ENCODE data around the gene RASGRP1. TPM values are rescaled to one million over a fixed set of nuclear protein-coding genes. Genes with fewer than 3 reads are reported as not detected.
A peak's percentile ranks its signal among the peaks of the same experiment; 100 is the strongest.

Gene RASGRP1
- total RNA-seq, 1 donor from 2014 or later: 110 TPM

GRCh38 chr15:38528294-38528693, 36.3 kb downstream of the RASGRP1 start:
- intact Hi-C loops (cut with micrococcal nuclease): loop anchor here (5.0 kb wide), 1 partner anchor 41 kb away; no protein-coding TSS in a partner anchor
- H3K4me1 Mint-ChIP-seq (ENCODE audit: low read depth): peaks cover 89% of the 10 kb centered on the region
- peak overlapping the region; percentile 73 for H3K27ac Mint-ChIP-seq
- H3K27me3 Mint-ChIP-seq (ENCODE audit: insufficient read depth): no peaks in the 10 kb centered on the region
- no peak for DNase-seq (ENCODE audit: low spot score)
- H3K4me3 Mint-ChIP-seq: no peak overlapping the region
- H3K36me3 Mint-ChIP-seq (ENCODE audit: low read depth): peaks cover 63% of the 10 kb centered on the region
- H3K9me3 Mint-ChIP-seq: no peaks in the 10 kb centered on the region

DNA sequence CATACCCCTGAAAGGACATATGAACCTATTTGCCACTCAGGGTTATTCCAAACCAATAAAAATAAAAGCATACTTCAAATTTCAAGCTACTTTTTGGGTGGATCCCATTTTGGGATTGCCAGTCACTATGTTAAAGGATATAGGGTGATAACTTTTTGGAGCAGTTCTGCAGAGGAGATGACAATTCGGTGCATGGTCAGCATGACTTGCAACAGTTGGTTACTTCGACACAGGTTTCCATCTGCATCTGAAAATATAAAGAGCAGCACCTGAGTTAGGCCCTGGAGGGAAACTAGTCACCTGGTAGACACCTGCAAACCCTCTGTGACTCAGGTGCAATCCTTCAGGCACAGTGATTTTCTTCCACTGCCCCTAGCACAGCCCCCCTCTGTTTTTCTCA, 38.5 kb downstream of the RASGRP1 start:
- Mint-ChIP-seq H3K36me3 (ENCODE audit: low read depth) (peaks cover 62% of the 10 kb centered on the region), H3K27ac (no peak overlapping the region), H3K4me1 (ENCODE audit: low read depth) (peaks cover 82% of the 10 kb centered on the region), H3K9me3 (no peaks in the 10 kb centered on the region), H3K27me3 (ENCODE audit: insufficient read depth) (no peaks in the 10 kb centered on the region), H3K4me3 (no peak overlapping the region)
- intact Hi-C loops (cut with micrococcal nuclease): loop anchor here (5.0 kb wide), 1 partner anchor 39 kb away; no protein-coding TSS in a partner anchor
- DNase-seq (ENCODE audit: low spot score): no peak

- H3K27me3 Mint-ChIP-seq (ENCODE audit: insufficient read depth): no peaks in the 10 kb centered on the region
- intact Hi-C loops (cut with micrococcal nuclease): loop anchor here (5.0 kb wide), 1 partner anchor 38 kb away; no protein-coding TSS in a partner anchor
- no peak overlapping the region for H3K4me3 Mint-ChIP-seq
- H3K9me3 Mint-ChIP-seq: no peaks in the 10 kb centered on the region
- peak overlapping the region; percentile 18 for H3K27ac Mint-ChIP-seq
- no peak for DNase-seq (ENCODE audit: low spot score)
- H3K36me3 Mint-ChIP-seq (ENCODE audit: low read depth): peaks cover 58% of the 10 kb centered on the region
- H3K4me1 Mint-ChIP-seq (ENCODE audit: low read depth): peaks cover 75% of the 10 kb centered on the region
Observed at GRCh38 chr15:38525489-38525888, 39.1 kb downstream of the RASGRP1 start.

GRCh38 chr15:38524156-38524555, 40.5 kb downstream of the RASGRP1 start:
- no peaks in the 10 kb centered on the region for H3K27me3 Mint-ChIP-seq (ENCODE audit: insufficient read depth)
- intact Hi-C loops (cut with micrococcal nuclease): loop anchor here (5.0 kb wide), 1 partner anchor 33 kb away; no protein-coding TSS in a partner anchor
- peaks cover 63% of the 10 kb centered on the region for H3K4me1 Mint-ChIP-seq (ENCODE audit: low read depth)
- H3K27ac Mint-ChIP-seq: peak overlapping the region; percentile 59
- no peaks in the 10 kb centered on the region for H3K9me3 Mint-ChIP-seq
- H3K36me3 Mint-ChIP-seq (ENCODE audit: low read depth): peaks cover 58% of the 10 kb centered on the region
- DNase-seq (ENCODE audit: low spot score): no peak
- no peak overlapping the region for H3K4me3 Mint-ChIP-seq

- peaks cover 53% of the 10 kb centered on the region for H3K36me3 Mint-ChIP-seq (ENCODE audit: low read depth)
- H3K27ac Mint-ChIP-seq: peak overlapping the region; percentile 49
- no peak overlapping the region for H3K4me3 Mint-ChIP-seq
- intact Hi-C loops (cut with micrococcal nuclease): loop anchor here (5.0 kb wide), 1 partner anchor 34 kb away; no protein-coding TSS in a partner anchor
- no peak for DNase-seq (ENCODE audit: low spot score)
- H3K9me3 Mint-ChIP-seq: no peaks in the 10 kb centered on the region
- no peaks in the 10 kb centered on the region for H3K27me3 Mint-ChIP-seq (ENCODE audit: insufficient read depth)
- peaks cover 58% of the 10 kb centered on the region for H3K4me1 Mint-ChIP-seq (ENCODE audit: low read depth)
Observed at GRCh38 chr15:38522922-38523321, 41.7 kb downstream of the RASGRP1 start.

DNA sequence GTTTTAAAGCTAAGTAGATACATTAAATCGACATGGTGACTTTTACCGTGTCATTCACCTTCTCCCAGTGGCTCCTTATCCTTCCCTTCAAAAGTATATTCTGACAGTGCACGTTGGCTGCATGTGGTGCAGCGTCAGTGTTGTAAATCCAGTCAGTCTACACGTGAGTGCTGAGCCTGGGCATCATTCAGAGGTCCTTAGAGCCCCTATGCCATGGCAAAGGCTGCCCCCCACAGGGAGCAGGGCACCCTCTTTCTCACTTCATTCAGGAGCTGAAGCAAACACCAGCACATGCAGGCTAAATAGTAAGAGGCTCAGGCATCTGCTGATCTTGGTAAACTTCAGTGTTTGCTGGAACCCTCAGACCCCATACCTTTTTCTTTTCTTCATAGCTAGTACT, 43.3 kb downstream of the RASGRP1 start:
- H3K36me3 Mint-ChIP-seq (ENCODE audit: low read depth): peaks cover 52% of the 10 kb centered on the region
- intact Hi-C loops (cut with micrococcal nuclease): loop anchor here (5.0 kb wide), 1 partner anchor 36 kb away; no protein-coding TSS in a partner anchor
- no peaks in the 10 kb centered on the region for H3K9me3 Mint-ChIP-seq
- no peak overlapping the region for H3K27ac Mint-ChIP-seq
- H3K4me3 Mint-ChIP-seq: no peak overlapping the region
- no peaks in the 10 kb centered on the region for H3K27me3 Mint-ChIP-seq (ENCODE audit: insufficient read depth)
- DNase-seq (ENCODE audit: low spot score): no peak
- peaks cover 51% of the 10 kb centered on the region for H3K4me1 Mint-ChIP-seq (ENCODE audit: low read depth)

- Mint-ChIP-seq H3K4me3 (no peak overlapping the region), H3K9me3 (no peaks in the 10 kb centered on the region), H3K4me1 (ENCODE audit: low read depth) (peaks cover 47% of the 10 kb centered on the region), H3K36me3 (ENCODE audit: low read depth) (peaks cover 52% of the 10 kb centered on the region), H3K27me3 (ENCODE audit: insufficient read depth) (no peaks in the 10 kb centered on the region), H3K27ac (no peak overlapping the region)
- intact Hi-C loops (cut with micrococcal nuclease): loop anchor here (5.0 kb wide), 1 partner anchor 37 kb away; no protein-coding TSS in a partner anchor
- DNase-seq (ENCODE audit: low spot score): no peak
Observed at GRCh38 chr15:38520035-38520434, 44.6 kb downstream of the RASGRP1 start.

- Mint-ChIP-seq H3K27me3 (ENCODE audit: insufficient read depth) (no peaks in the 10 kb centered on the region), H3K27ac (peak overlapping the region; percentile 76), H3K4me1 (ENCODE audit: low read depth) (peaks cover 48% of the 10 kb centered on the region), H3K9me3 (no peaks in the 10 kb centered on the region), H3K36me3 (ENCODE audit: low read depth) (peaks cover 57% of the 10 kb centered on the region), H3K4me3 (no peak overlapping the region)
- intact Hi-C loops (cut with micrococcal nuclease): no loop called here
- DNase-seq (ENCODE audit: low spot score): no peak
Observed at GRCh38 chr15:38518084-38518483, 46.5 kb downstream of the RASGRP1 start.

GRCh38 chr15:38517312-38517975, 47.2 kb downstream of the RASGRP1 start:
- intact Hi-C loops (cut with micrococcal nuclease): no loop called here
- H3K9me3 Mint-ChIP-seq: no peaks in the 10 kb centered on the region
- H3K4me3 Mint-ChIP-seq: no peak overlapping the region
- H3K36me3 Mint-ChIP-seq (ENCODE audit: low read depth): peaks cover 56% of the 10 kb centered on the region
- DNase-seq (ENCODE audit: low spot score): no peak
- H3K27ac Mint-ChIP-seq: no peak overlapping the region
- no peaks in the 10 kb centered on the region for H3K27me3 Mint-ChIP-seq (ENCODE audit: insufficient read depth)
- H3K4me1 Mint-ChIP-seq (ENCODE audit: low read depth): peaks cover 42% of the 10 kb centered on the region

DNA sequence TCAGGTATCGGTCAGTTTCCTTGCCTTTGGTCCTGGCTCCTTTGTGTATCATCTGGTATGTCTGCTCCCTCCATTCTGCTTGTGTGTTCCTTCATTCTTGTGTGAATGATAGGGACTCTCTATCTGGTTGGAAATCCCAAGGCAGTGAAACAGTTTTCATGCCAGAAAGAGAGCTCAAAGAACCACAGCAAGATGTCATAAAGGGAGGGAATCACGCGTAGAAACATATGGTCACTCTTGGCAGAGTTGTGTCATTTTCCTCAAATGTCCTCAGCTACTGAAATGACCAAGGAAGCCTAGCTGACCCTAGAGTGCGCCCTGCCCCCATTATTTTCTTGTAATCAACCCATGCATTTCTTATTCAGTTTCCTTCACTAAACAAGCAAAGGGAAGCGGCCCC, 48.0 kb downstream of the RASGRP1 start:
- no peaks in the 10 kb centered on the region for H3K27me3 Mint-ChIP-seq (ENCODE audit: insufficient read depth)
- peaks cover 57% of the 10 kb centered on the region for H3K36me3 Mint-ChIP-seq (ENCODE audit: low read depth)
- intact Hi-C loops (cut with micrococcal nuclease): no loop called here
- H3K4me3 Mint-ChIP-seq: no peak overlapping the region
- DNase-seq (ENCODE audit: low spot score): no peak
- H3K27ac Mint-ChIP-seq: peak overlapping the region; percentile 59
- peaks cover 41% of the 10 kb centered on the region for H3K4me1 Mint-ChIP-seq (ENCODE audit: low read depth)
- H3K9me3 Mint-ChIP-seq: no peaks in the 10 kb centered on the region

- Mint-ChIP-seq H3K4me1 (ENCODE audit: low read depth) (peaks cover 52% of the 10 kb centered on the region), H3K27me3 (ENCODE audit: insufficient read depth) (no peaks in the 10 kb centered on the region), H3K36me3 (ENCODE audit: low read depth) (peaks cover 69% of the 10 kb centered on the region), H3K4me3 (no peak overlapping the region), H3K9me3 (no peaks in the 10 kb centered on the region), H3K27ac (peak overlapping the region; percentile 74)
- DNase-seq (ENCODE audit: low spot score): no peak
- intact Hi-C loops (cut with micrococcal nuclease): no loop called here
Observed at GRCh38 chr15:38514601-38515000, 50.0 kb downstream of the RASGRP1 start.

DNA sequence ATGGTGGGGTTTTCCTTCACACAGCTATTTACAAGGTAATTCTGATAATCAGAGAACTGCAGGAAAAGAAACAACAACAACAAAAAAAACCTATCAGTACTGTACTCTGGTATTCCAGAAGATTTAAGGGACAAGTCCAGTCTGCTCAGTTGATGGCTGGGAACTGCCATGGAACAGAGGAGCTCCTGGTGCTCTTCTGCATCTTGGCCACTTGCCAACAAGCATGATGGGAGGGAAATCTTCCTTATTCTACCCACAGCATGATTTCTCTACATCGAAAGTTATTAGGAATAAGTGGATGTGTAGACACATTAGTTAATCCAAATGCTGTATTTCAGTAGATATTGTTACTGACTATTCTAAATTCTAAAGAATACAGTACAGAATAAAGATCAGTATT, 51.7 kb downstream of the RASGRP1 start:
- Mint-ChIP-seq H3K27ac (no peak overlapping the region), H3K27me3 (ENCODE audit: insufficient read depth) (no peaks in the 10 kb centered on the region), H3K36me3 (ENCODE audit: low read depth) (peaks cover 72% of the 10 kb centered on the region), H3K4me3 (no peak overlapping the region), H3K9me3 (no peaks in the 10 kb centered on the region), H3K4me1 (ENCODE audit: low read depth) (peaks cover 58% of the 10 kb centered on the region)
- intact Hi-C loops (cut with micrococcal nuclease): no loop called here
- no peak for DNase-seq (ENCODE audit: low spot score)

DNA sequence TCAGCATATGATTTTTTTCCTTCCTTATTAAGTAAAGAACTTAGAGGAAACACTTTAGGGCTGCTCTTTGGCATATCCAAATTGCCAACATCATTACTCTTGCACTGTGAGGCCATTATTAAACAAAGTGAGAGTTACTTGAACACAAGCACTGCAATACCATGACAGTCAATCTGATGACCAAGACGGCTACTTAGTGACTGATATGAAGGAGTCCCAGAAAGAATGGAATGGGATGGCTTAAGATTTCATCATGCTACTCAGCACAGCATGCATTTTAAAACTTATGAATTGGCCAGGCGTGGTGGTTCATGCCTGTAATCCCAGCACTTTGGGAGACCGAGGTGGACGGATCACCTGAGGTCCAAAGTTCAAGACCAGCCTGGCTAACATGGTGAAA, 55.5 kb downstream of the RASGRP1 start:
- Mint-ChIP-seq H3K4me3 (no peak overlapping the region), H3K9me3 (no peaks in the 10 kb centered on the region), H3K27ac (peak overlapping the region; percentile 91), H3K36me3 (ENCODE audit: low read depth) (peaks cover 77% of the 10 kb centered on the region), H3K27me3 (ENCODE audit: insufficient read depth) (no peaks in the 10 kb centered on the region), H3K4me1 (ENCODE audit: low read depth) (peaks cover 50% of the 10 kb centered on the region)
- intact Hi-C loops (cut with micrococcal nuclease): loop anchor here (2.0 kb wide), 1 partner anchor 52 kb away; no protein-coding TSS in a partner anchor
- DNase-seq (ENCODE audit: low spot score): no peak

Data from activated T-helper 1 cell treated with anti-CD3 and anti-CD28 coated beads, Interleukin-12 subunit alpha, Interleukin-12 subunit beta, Interleukin-2, Interleukin-4 antibody, amounts not matched to agents 30 ng/mL and 10 ng/mL and 1 ng/mL, durations not matched to agents 14 hours and 24 hours and 36 hours (primary cell).